OCI-LY1 (cell line): Measurements from ENCODE around the gene ALDH1L1.

Experiments used
- H2AFZ ChIP-seq: fragments of 200-600 bp; sonication (generic), shearing (Covaris generic); 2 replicates; pipeline ENCODE4 v1.6.0; 2014; ENCODE audit warnings: antibody characterized with exemption, mild to moderate bottlenecking, low read length
- H3F3A ChIP-seq: fragments of 200-600 bp; sonication (generic), shearing (Covaris generic); 2 replicates; pipeline ENCODE4 v1.6.0; 2014; ENCODE audit warnings: mild to moderate bottlenecking, antibody characterized with exemption, low read length, moderate library complexity; ENCODE audit not compliant: insufficient read depth
- H3K27ac ChIP-seq: fragments of 200-600 bp; sonication (generic); 2 replicates; pipeline ENCODE4 v1.5.1; 2014; ENCODE audit warnings: low read length, mixed run types, mild to moderate bottlenecking, low read depth; ENCODE audit not compliant: poor library complexity, severe bottlenecking
- H3K27me3 ChIP-seq: fragments of 200-600 bp; sonication (generic); 2 replicates; pipeline ENCODE4 v1.6.0; 2014; ENCODE audit warnings: antibody characterized with exemption, mild to moderate bottlenecking, low read length, moderate library complexity; ENCODE audit not compliant: insufficient read depth
- H3K36me3 ChIP-seq: fragments of 200-600 bp; sonication (generic); 2 replicates; pipeline ENCODE4 v1.6.1; 2014; ENCODE audit warnings: mild to moderate bottlenecking, antibody characterized with exemption, low read length, moderate library complexity, mixed read lengths; ENCODE audit not compliant: insufficient read depth
- H3K4me1 ChIP-seq: fragments of 200-600 bp; sonication (generic); 2 replicates; pipeline ENCODE4 v1.5.1; 2014; ENCODE audit warnings: mild to moderate bottlenecking, low read length, moderate library complexity; ENCODE audit not compliant: insufficient read depth, severe bottlenecking
- H3K4me2 ChIP-seq: fragments of 200-600 bp; sonication (generic), shearing (Covaris generic); 2 replicates; pipeline ENCODE4 v1.6.1; 2014; ENCODE audit warnings: low read length
- H3K4me3 ChIP-seq: fragments of 200-600 bp; sonication (generic); 2 replicates; pipeline ENCODE4 v1.5.1; 2014; ENCODE audit warnings: low read length, low read depth, mild to moderate bottlenecking, mixed read lengths; ENCODE audit not compliant: poor library complexity, severe bottlenecking
- H3K79me2 ChIP-seq: fragments of 200-600 bp; shearing (Covaris generic); 2 replicates; pipeline ENCODE4 v1.6.1; 2016; ENCODE audit warnings: mixed run types, low read length, mixed read lengths; ENCODE audit not compliant: insufficient read depth
- H3K9ac ChIP-seq: fragments of 200-600 bp; sonication (generic), shearing (Covaris generic); 2 replicates; pipeline ENCODE4 v1.6.1; 2014; ENCODE audit warnings: mild to moderate bottlenecking, low read length, mixed read lengths
- H3K9me2 ChIP-seq: fragments of 200-600 bp; sonication (generic), shearing (Covaris generic); 2 replicates; pipeline ENCODE4 v1.6.1; 2014; ENCODE audit warnings: low read depth, mild to moderate bottlenecking, low read length, mixed read lengths
- H3K9me3 ChIP-seq: fragments of 200-600 bp; shearing (Covaris generic); 2 replicates; pipeline ENCODE4 v1.6.1; 2014; ENCODE audit warnings: low read length, mixed read lengths
- H4K20me1 ChIP-seq: fragments of 200-600 bp; sonication (generic), shearing (Covaris generic); 2 replicates; pipeline ENCODE4 v1.6.0; 2016; ENCODE audit warnings: mild to moderate bottlenecking, low read length; ENCODE audit not compliant: insufficient read depth
- EZH2 ChIP-seq: fragments of 200-600 bp; sonication (generic), shearing (Covaris generic); IDR thresholded peaks from 2 replicates; pipeline ENCODE4 v1.8.0; 2017; ENCODE audit warnings: borderline replicate concordance, mixed run types, mild to moderate bottlenecking, antibody characterized with exemption, low read length, moderate library complexity, mixed read lengths
- TF ChIP-seq, protein P1 (sequence below): fragments of 200-600 bp; sonication (generic), shearing (Covaris generic); IDR thresholded peaks from 2 replicates; pipeline ENCODE4 v1.5.1; 2017; ENCODE audit warnings: mild to moderate bottlenecking, antibody characterized with exemption, low read length, moderate library complexity, mixed read lengths

ALDH1L1 gene

DNA sequence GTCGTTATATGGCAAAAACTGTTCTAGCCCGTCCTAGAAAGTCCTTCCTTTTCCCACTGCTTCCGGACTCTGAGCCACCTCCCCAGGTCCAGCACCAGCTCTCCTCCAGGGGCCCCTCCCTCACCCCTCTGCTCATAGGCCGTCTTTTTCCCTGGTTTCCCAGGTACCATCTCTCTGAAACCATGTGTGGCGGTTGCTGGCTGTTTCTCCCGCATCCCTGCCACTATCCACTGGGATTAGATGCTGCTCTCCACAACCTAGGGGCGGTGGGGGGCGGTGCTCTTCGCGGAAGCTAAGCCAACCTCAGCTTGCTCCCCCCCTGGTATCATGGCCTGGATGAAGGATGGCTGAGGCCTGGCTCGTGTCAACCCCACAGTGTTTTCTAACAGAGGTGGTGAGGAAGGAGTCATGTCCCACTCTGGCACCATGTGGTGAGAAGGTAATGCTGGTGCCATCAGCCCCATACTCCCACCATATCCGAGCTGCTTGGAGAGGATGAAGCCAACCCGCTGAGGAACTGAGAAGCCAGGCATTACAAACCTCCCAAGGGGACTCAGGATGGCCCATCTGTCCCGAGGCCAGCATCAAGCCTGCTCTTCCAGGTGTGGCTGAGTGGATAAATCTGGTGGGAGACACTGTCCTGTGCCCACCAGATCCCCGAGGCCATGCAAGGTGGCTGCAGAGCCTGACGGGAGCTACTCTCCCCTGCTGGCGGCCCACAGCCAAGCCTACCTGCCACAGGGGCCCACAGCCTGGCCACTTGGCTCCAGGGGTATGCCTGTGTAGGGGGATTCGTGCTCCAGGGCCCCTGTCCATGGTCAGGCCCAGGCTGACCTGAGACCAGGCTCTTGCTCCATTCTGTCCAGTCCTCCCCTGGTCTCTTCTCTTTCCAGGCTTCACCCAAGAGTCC, 68.6 kb downstream of the ALDH1L1 start:
- Histone ChIP-seq H3K4me1 (no peaks in the 10 kb centered on the region), H3K9me2 (no peaks in the 10 kb centered on the region), H3K27me3 (peaks cover 4% of the 10 kb centered on the region; the same call in 1 of the 2 replicates), H3K9ac (no peak overlapping the region), H3K9me3 (no peaks in the 10 kb centered on the region), H3K4me3 (no peak overlapping the region), H3F3A (no peaks in the 10 kb centered on the region), H3K4me2 (no peak overlapping the region), H2AFZ (no peak overlapping the region), H4K20me1 (no peaks in the 10 kb centered on the region), H3K36me3 (no peaks in the 10 kb centered on the region), H3K79me2 (no peaks in the 10 kb centered on the region), H3K27ac (no peak overlapping the region)
- TF ChIP-seq EZH2 = no peak
- TF ChIP-seq, protein P1, sequence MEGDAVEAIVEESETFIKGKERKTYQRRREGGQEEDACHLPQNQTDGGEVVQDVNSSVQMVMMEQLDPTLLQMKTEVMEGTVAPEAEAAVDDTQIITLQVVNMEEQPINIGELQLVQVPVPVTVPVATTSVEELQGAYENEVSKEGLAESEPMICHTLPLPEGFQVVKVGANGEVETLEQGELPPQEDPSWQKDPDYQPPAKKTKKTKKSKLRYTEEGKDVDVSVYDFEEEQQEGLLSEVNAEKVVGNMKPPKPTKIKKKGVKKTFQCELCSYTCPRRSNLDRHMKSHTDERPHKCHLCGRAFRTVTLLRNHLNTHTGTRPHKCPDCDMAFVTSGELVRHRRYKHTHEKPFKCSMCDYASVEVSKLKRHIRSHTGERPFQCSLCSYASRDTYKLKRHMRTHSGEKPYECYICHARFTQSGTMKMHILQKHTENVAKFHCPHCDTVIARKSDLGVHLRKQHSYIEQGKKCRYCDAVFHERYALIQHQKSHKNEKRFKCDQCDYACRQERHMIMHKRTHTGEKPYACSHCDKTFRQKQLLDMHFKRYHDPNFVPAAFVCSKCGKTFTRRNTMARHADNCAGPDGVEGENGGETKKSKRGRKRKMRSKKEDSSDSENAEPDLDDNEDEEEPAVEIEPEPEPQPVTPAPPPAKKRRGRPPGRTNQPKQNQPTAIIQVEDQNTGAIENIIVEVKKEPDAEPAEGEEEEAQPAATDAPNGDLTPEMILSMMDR = no peak

DNA sequence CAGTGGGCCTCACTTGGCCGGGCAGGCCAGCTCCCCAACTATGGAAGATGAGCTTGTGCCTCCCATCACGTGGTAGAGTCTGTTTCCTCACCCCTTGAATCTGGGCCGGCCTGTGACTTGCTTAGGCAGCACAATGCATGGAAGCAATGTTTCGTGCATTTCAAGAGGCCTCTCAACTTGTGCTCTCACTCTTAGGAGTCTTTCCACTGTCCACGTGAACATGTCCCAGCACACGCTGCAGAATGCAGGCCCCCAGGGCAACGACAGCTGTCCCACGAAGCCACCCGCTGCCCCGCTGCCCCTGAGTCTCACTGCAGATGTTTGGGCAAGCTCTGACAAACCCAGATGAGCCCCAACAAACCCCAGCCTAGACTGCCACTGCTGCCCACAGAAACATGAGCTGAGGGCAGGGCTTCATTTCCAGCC, 69.2 kb downstream of the ALDH1L1 start:
- Histone ChIP-seq H3K9me3 (no peaks in the 10 kb centered on the region), H3K27me3 (peaks cover 4% of the 10 kb centered on the region; the same call in 1 of the 2 replicates), H3K9ac (no peak overlapping the region), H2AFZ (no peak overlapping the region), H3K27ac (no peak overlapping the region), H4K20me1 (no peaks in the 10 kb centered on the region), H3K4me3 (no peak overlapping the region), H3K79me2 (no peaks in the 10 kb centered on the region), H3K36me3 (no peaks in the 10 kb centered on the region), H3K4me2 (no peak overlapping the region), H3K9me2 (no peaks in the 10 kb centered on the region), H3K4me1 (no peaks in the 10 kb centered on the region), H3F3A (no peaks in the 10 kb centered on the region)
- TF ChIP-seq, protein P1 = no peak
- no peak for TF ChIP-seq EZH2

GRCh38 chr3:126110431-126111125, 69.8 kb downstream of the ALDH1L1 start:
- H3K36me3 ChIP-seq = no peaks in the 10 kb centered on the region
- H3K27me3 ChIP-seq = peaks cover 4% of the 10 kb centered on the region; the same call in 1 of the 2 replicates
- no peaks in the 10 kb centered on the region for H3K9me2 ChIP-seq
- H3K4me3 ChIP-seq = no peak overlapping the region
- no peak overlapping the region for H3K9ac ChIP-seq
- H3F3A ChIP-seq = no peaks in the 10 kb centered on the region
- no peaks in the 10 kb centered on the region for H3K79me2 ChIP-seq
- H3K4me1 ChIP-seq = no peaks in the 10 kb centered on the region
- TF ChIP-seq EZH2 = no peak
- TF ChIP-seq, protein P1 = no peak
- no peak overlapping the region for H3K27ac ChIP-seq
- H4K20me1 ChIP-seq = no peaks in the 10 kb centered on the region
- H3K4me2 ChIP-seq = no peak overlapping the region
- H3K9me3 ChIP-seq = no peaks in the 10 kb centered on the region
- no peak overlapping the region for H2AFZ ChIP-seq
